Neuron (in vitro differentiated cells): Measurements from ENCODE around the gene SAC3D1.

Source experiments
- H2AFZ ChIP-seq: one replicate; pipeline ENCODE4 v1.6.1; 2013; ENCODE audit warnings: low read depth, mild to moderate bottlenecking, inconsistent platforms, low read length, moderate library complexity
- H3K27me3 ChIP-seq: one replicate; pipeline ENCODE4 v1.6.1; 2013; ENCODE audit warnings: low read length; ENCODE audit not compliant: insufficient read depth
- H3K36me3 ChIP-seq: one replicate; pipeline ENCODE4 v1.6.1; 2013; ENCODE audit warnings: low read length; ENCODE audit not compliant: insufficient read depth
- H3K4me1 ChIP-seq: one replicate; pipeline ENCODE4 v1.6.1; 2013; ENCODE audit warnings: low read length; ENCODE audit not compliant: insufficient read depth
- H3K4me3 ChIP-seq: 2 replicates; pipeline ENCODE4 v1.5.1; 2013; ENCODE audit warnings: mild to moderate bottlenecking, low read length, moderate library complexity
- H3K9me3 ChIP-seq: one replicate; pipeline ENCODE4 v1.6.1; 2013; ENCODE audit warnings: low read length

Gene SAC3D1

DNA sequence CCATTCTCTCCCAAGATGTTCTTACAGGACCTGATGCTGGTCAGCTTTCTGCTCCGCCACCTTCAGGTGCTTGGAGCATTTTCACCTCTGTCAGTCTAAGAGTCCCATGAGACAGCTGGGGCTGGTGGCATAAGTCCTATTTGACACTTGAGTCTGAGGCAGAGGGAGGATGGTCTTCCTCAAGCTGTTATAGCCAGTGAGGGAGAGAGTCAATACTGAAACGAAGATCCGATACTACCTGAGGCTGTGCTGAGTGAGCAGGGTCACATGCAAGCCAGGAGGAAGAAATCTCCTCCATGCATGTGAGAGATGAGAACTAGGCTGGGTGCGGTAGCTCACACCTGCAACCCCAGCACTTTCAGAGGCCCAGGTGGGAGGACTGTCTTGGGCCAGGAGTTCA is 48.6 kb downstream of the SAC3D1 start:
- H3K9me3 ChIP-seq: no peaks in the 10 kb centered on the region
- no peaks in the 10 kb centered on the region for H3K27me3 ChIP-seq
- peaks cover 6% of the 10 kb centered on the region for H3K4me1 ChIP-seq
- no peak overlapping the region for H2AFZ ChIP-seq
- no peak overlapping the region for H3K4me3 ChIP-seq
- peaks cover 47% of the 10 kb centered on the region for H3K36me3 ChIP-seq

- H2AFZ ChIP-seq: no peak overlapping the region
- peaks cover 1% of the 10 kb centered on the region for H3K4me1 ChIP-seq
- H3K27me3 ChIP-seq: no peaks in the 10 kb centered on the region
- H3K9me3 ChIP-seq: no peaks in the 10 kb centered on the region
- H3K4me3 ChIP-seq: no peak overlapping the region
- peaks cover 40% of the 10 kb centered on the region for H3K36me3 ChIP-seq
Observed at GRCh38 chr11:65090628-65091027, 49.6 kb downstream of the SAC3D1 start.
